22Rv1 (cell line): ENCODE measurements around the gene ABHD3.
"Not testable (repeated sequence)": the region's sequence is repeated elsewhere in the genome, so short reads cannot be mapped to it uniquely, and the experiment has no call there.

Experiments
- ZFX ChIP-seq: fragments of 450-650 bp; IDR thresholded peaks from 2 replicates; pipeline ENCODE4 v1.6.1; 2017; ENCODE audit warnings: antibody characterized with exemption, borderline replicate concordance
- TF ChIP-seq, protein P1 (sequence below): fragments of 450-650 bp; IDR thresholded peaks from 2 replicates; pipeline ENCODE4 v1.5.1; 2017; ENCODE audit warnings: mild to moderate bottlenecking

DNA sequence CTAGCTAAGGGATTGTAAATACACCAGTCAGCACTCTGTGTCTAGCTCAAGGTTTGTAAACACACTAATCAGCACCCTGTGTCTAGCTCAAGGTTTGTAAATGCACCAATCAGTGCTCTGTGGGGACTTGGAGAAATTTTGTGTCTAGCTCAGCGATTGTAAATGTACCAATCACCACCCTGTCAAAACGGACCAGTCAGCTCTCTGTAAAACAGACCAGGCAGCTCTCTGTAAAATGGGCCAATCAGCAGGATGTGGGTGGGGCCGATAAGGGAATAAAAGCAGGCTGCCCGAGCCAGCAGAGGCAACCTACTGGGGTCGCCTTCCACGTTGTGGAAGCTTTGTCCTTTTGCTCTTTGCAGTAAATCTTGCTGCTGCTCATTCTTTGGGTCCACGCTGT lies 2.6 kb upstream of the ABHD3 start:
- TF ChIP-seq, protein P1, sequence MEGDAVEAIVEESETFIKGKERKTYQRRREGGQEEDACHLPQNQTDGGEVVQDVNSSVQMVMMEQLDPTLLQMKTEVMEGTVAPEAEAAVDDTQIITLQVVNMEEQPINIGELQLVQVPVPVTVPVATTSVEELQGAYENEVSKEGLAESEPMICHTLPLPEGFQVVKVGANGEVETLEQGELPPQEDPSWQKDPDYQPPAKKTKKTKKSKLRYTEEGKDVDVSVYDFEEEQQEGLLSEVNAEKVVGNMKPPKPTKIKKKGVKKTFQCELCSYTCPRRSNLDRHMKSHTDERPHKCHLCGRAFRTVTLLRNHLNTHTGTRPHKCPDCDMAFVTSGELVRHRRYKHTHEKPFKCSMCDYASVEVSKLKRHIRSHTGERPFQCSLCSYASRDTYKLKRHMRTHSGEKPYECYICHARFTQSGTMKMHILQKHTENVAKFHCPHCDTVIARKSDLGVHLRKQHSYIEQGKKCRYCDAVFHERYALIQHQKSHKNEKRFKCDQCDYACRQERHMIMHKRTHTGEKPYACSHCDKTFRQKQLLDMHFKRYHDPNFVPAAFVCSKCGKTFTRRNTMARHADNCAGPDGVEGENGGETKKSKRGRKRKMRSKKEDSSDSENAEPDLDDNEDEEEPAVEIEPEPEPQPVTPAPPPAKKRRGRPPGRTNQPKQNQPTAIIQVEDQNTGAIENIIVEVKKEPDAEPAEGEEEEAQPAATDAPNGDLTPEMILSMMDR = not testable (repeated sequence)
- TF ChIP-seq ZFX = not testable (repeated sequence)
